Right lobe of liver (tissue), 4 donors: ENCODE results near the gene SDK1.

Experiments
- POLR2A ChIP-seq: fragments of 450-650 bp; IDR thresholded peaks from one replicate; pipeline ENCODE4 v1.6.1; 2017; ENCODE audit warnings: antibody characterized with exemption, mild to moderate bottlenecking
- TF ChIP-seq, protein P1 (sequence below), 4 donors: fragments of 200-600 bp in 3 of 4; fragments of 450-650 bp in 1 of 4; IDR thresholded peaks; one replicate each; pipeline versions ENCODE4 v1.5.1 to v1.8.0; 2016 to 2022; ENCODE audit warnings: antibody characterized with exemption in 4 of 4, mild to moderate bottlenecking in 2 of 4
- donor health status: DM: no; HTN: no; CAD: no.
- donor health status: DM: no; HTN: no; CAD: no.
- donor health status: DM: no; HTN: yes; CAD: no.

DNA sequence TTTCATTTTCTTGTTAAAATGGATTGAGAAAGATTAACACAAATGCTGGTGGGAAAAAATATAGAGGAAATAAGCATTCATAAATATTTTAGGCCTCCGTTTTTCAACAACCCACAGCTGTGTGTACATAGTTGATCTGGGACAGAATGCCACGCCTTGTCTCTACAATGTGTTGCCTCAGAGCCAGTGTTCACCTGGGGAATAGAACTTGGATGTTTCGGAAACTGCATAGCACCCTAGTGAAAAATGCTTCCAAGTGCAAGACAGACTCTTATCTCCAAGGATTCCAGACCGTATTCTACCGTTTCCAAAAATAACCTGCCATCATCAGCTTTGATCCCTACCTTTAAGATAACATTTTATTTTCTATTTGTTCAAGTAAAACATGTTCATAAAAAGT lies 260.9 kb downstream of the SDK1 start:
- TF ChIP-seq, protein P1, sequence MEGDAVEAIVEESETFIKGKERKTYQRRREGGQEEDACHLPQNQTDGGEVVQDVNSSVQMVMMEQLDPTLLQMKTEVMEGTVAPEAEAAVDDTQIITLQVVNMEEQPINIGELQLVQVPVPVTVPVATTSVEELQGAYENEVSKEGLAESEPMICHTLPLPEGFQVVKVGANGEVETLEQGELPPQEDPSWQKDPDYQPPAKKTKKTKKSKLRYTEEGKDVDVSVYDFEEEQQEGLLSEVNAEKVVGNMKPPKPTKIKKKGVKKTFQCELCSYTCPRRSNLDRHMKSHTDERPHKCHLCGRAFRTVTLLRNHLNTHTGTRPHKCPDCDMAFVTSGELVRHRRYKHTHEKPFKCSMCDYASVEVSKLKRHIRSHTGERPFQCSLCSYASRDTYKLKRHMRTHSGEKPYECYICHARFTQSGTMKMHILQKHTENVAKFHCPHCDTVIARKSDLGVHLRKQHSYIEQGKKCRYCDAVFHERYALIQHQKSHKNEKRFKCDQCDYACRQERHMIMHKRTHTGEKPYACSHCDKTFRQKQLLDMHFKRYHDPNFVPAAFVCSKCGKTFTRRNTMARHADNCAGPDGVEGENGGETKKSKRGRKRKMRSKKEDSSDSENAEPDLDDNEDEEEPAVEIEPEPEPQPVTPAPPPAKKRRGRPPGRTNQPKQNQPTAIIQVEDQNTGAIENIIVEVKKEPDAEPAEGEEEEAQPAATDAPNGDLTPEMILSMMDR (IDR thresholded peaks at IDR 0.05) = no peak
- TF ChIP-seq POLR2A = no peak
